ENCODE measurements around the gene CUL4B.

CUL4B gene
- long read RNA-seq, full-length matches to known transcripts = 56 of 80 reads
- long read RNA-seq, partial matches to known transcripts = 4 of 80 reads
- long read RNA-seq, other reads (novel, unspliced or antisense) = 20 of 80 reads

DNA sequence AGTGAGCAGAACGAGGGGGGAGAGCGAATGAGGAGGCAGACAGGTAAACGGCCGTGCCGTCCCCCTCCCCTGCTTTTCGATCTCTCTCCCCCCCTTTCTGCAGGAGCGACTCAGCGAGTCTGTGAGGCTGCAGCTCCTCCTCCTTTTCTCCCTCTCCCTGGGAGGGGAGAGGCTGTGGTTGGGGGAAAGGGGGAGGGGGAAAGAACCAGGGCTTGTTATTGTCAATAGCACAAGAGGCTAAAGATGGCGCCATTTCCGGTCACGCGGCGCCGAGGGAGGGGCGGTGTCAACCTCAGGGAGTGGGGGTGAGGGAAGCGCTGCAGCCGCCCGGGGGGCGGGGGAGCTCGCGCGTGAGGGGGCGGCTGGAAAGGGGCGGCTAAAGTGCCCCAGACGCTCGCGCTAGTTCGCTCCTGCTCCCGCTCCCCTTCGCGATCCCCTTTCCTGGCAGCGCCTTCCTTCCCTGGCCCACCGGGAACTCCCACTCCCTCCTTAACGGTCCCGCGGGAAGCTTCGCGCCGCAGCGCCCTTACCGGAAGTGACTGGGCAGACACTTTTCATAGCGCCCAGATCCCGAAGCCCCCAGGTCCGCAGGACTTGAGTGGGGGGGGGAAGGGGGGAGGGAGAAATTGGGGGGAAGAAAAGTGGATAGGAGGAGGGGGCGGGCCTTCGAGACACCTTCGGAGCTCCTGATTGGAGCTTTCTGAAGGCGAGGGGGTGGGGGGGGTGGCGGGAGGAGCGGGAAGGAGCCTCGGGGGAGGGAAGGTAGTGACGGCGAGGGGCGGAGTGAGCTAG is at the start of gene CUL4B:
Gene CUL4B, minus strand, starts transcription at position 121 of the 792 bp plus-strand sequence. CDS start 324 bp downstream, outside the sequence.
- Histone ChIP-seq H3K27me3 (ENCODE audit: insufficient read depth, poor library complexity, severe bottlenecking) (no peaks in the 10 kb centered on the region), H3K4me3 (replicated peaks; ENCODE audit: insufficient read depth, low read length) (peak within 1 kb of the TSS; percentile 74), H3K27ac (replicated peaks) (peak within 1 kb of the TSS; percentile 100)
- peak; percentile 80 to 95 for DNase-seq (ENCODE audit: low read depth in 1 of 2, low spot score in 1 of 2)
- TF ChIP-seq, protein P1, sequence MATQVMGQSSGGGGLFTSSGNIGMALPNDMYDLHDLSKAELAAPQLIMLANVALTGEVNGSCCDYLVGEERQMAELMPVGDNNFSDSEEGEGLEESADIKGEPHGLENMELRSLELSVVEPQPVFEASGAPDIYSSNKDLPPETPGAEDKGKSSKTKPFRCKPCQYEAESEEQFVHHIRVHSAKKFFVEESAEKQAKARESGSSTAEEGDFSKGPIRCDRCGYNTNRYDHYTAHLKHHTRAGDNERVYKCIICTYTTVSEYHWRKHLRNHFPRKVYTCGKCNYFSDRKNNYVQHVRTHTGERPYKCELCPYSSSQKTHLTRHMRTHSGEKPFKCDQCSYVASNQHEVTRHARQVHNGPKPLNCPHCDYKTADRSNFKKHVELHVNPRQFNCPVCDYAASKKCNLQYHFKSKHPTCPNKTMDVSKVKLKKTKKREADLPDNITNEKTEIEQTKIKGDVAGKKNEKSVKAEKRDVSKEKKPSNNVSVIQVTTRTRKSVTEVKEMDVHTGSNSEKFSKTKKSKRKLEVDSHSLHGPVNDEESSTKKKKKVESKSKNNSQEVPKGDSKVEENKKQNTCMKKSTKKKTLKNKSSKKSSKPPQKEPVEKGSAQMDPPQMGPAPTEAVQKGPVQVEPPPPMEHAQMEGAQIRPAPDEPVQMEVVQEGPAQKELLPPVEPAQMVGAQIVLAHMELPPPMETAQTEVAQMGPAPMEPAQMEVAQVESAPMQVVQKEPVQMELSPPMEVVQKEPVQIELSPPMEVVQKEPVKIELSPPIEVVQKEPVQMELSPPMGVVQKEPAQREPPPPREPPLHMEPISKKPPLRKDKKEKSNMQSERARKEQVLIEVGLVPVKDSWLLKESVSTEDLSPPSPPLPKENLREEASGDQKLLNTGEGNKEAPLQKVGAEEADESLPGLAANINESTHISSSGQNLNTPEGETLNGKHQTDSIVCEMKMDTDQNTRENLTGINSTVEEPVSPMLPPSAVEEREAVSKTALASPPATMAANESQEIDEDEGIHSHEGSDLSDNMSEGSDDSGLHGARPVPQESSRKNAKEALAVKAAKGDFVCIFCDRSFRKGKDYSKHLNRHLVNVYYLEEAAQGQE (IDR thresholded peaks at IDR 0.05; ENCODE audit: insufficient replicate concordance, low read depth) = no peak
- TF ChIP-seq POLR2AphosphoS5 (IDR thresholded peaks at IDR 0.05; ENCODE audit: low read depth) = peak; percentile 42; the same call in 1 of the 2 replicates

DNA sequence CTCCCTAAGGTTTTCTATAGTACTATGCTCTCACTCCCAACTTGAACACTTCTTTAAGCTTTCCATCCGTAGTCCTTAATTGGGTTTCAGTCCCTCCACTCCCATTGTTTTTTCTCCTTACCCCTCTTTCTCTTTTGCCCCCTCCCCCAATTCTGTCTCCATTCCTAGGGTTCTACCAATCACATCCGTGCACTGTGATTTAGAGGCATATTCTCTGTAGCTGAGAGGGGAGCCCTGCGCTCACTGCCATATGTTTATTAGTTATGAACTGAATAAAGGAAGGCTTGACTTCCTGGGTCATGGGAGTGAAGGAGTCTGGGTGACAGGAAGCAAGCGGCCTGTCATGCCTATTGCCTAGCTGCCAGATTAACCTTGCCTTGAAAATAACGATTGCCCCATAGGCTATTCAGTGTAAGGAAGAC is 43.6 kb upstream of the CUL4B start:
- Histone ChIP-seq H3K27ac (replicated peaks) (peak overlapping the region; percentile 88), H3K4me3 (replicated peaks; ENCODE audit: insufficient read depth, low read length) (peak overlapping the region; percentile 59), H3K27me3 (ENCODE audit: insufficient read depth, poor library complexity, severe bottlenecking) (no peaks in the 10 kb centered on the region)
- peak; percentile 42 to 53 for DNase-seq (ENCODE audit: low read depth in 1 of 2, low spot score in 1 of 2)
- TF ChIP-seq, protein P1 (IDR thresholded peaks at IDR 0.05; ENCODE audit: insufficient replicate concordance, low read depth) = no peak
- TF ChIP-seq, protein P2, sequence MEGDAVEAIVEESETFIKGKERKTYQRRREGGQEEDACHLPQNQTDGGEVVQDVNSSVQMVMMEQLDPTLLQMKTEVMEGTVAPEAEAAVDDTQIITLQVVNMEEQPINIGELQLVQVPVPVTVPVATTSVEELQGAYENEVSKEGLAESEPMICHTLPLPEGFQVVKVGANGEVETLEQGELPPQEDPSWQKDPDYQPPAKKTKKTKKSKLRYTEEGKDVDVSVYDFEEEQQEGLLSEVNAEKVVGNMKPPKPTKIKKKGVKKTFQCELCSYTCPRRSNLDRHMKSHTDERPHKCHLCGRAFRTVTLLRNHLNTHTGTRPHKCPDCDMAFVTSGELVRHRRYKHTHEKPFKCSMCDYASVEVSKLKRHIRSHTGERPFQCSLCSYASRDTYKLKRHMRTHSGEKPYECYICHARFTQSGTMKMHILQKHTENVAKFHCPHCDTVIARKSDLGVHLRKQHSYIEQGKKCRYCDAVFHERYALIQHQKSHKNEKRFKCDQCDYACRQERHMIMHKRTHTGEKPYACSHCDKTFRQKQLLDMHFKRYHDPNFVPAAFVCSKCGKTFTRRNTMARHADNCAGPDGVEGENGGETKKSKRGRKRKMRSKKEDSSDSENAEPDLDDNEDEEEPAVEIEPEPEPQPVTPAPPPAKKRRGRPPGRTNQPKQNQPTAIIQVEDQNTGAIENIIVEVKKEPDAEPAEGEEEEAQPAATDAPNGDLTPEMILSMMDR (IDR thresholded peaks at IDR 0.05; ENCODE audit: insufficient read depth, low read length) = no peak
- TF ChIP-seq SPI1 (IDR thresholded peaks at IDR 0.05; ENCODE audit: borderline replicate concordance, low read depth) (no peak), POLR2AphosphoS5 (IDR thresholded peaks at IDR 0.05; ENCODE audit: low read depth) (no peak), GABPA (IDR thresholded peaks at IDR 0.05; ENCODE audit: low read depth) (no peak)

DNA sequence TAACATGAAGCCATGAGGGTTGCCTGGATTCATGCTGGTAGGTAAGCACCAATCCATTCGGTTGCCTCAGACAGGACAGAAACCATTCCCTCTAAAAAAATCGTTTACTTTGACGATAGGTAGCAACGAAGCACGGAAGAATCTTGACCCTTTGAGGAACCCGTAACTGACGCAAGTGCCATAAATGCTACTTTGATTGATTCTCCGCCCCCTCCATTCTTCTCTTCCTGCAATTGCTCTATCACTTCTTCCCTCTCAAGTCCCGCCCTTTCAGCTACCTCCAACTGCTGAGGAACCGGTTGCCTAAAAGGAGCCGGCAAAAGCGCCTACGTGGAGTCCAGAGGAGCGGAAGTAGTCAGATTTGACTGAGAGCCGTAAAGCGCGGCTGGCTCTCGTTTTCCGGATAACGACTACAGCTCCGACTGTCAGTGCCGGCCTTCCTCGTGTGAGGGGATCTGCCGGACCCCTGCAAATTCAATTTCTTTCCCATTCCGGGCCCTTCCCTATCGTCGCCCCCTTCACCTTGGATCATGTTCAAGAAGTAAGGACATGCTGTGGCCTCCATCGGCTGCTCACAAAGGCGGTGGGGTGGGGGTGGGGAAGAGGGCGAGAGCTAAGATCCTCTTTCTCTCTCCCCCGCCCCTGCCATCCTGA is 43.1 kb upstream of the CUL4B start, which contains the start of gene MCTS1:
Gene MCTS1, plus strand, starts transcription at position 395 of the 654 bp plus-strand sequence. Its CDS starts 136 bp downstream, at position 531.
- H3K27ac ChIP-seq (replicated peaks) = peak within 1 kb of the TSS; percentile 88
- peak; percentile 86 to 93 for DNase-seq (ENCODE audit: low read depth in 1 of 2, low spot score in 1 of 2)
- peak within 1 kb of the TSS; percentile 59 for H3K4me3 ChIP-seq (replicated peaks; ENCODE audit: insufficient read depth, low read length)
- no peaks in the 10 kb centered on the region for H3K27me3 ChIP-seq (ENCODE audit: insufficient read depth, poor library complexity, severe bottlenecking)
- TF ChIP-seq SPI1 (IDR thresholded peaks at IDR 0.05; ENCODE audit: borderline replicate concordance, low read depth) = peak; percentile 54; the same call in 1 of the 2 replicates
- TF ChIP-seq, protein P1 (IDR thresholded peaks at IDR 0.05; ENCODE audit: insufficient replicate concordance, low read depth) = no peak
- TF ChIP-seq, protein P2 (IDR thresholded peaks at IDR 0.05; ENCODE audit: insufficient read depth, low read length) = no peak
- TF ChIP-seq POLR2AphosphoS5 (IDR thresholded peaks at IDR 0.05; ENCODE audit: low read depth) = peak; percentile 28; the same call in 1 of the 2 replicates
- TF ChIP-seq GABPA (IDR thresholded peaks at IDR 0.05; ENCODE audit: low read depth) = peak; percentile 53
